BLaER1 (cell line): ENCODE data around the gene CTDSP2.
"Not testable (repeated sequence)": the region's sequence is repeated elsewhere in the genome, so short reads cannot be mapped to it uniquely, and the experiment has no call there.

Experiments
- H3K27ac ChIP-seq: shearing (Covaris generic); formaldehyde crosslinking; 2 replicates; pipeline ENCODE4 v1.8.1; 2022
- H3K27me3 ChIP-seq: shearing (Covaris generic); formaldehyde crosslinking; 2 replicates; pipeline ENCODE4 v1.8.1; 2022
- H3K36me3 ChIP-seq: shearing (Covaris generic); formaldehyde crosslinking; 2 replicates; pipeline ENCODE4 v1.8.1; 2022
- H3K4me1 ChIP-seq: shearing (Covaris generic); formaldehyde crosslinking; 2 replicates; pipeline ENCODE4 v1.8.1; 2022
- H3K4me2 ChIP-seq: shearing (Covaris generic); formaldehyde crosslinking; 2 replicates; pipeline ENCODE4 v1.8.1; 2022
- H3K4me3 ChIP-seq: shearing (Covaris generic); formaldehyde crosslinking; 2 replicates; pipeline ENCODE4 v1.8.1; 2022
- H3K9ac ChIP-seq: shearing (Covaris generic); formaldehyde crosslinking; 2 replicates; pipeline ENCODE4 v1.8.1; 2022
- H3K9me3 ChIP-seq: shearing (Covaris generic); formaldehyde crosslinking; 2 replicates; pipeline ENCODE4 v1.8.1; 2022
- H4K20me1 ChIP-seq: shearing (Covaris generic); formaldehyde crosslinking; 2 replicates; pipeline ENCODE4 v1.8.1; 2022
- Cebpa-rat ChIP-seq: shearing (Covaris generic); IDR thresholded peaks from 2 replicates; pipeline ENCODE4 v1.8.1; 2022

The CTDSP2 gene

DNA sequence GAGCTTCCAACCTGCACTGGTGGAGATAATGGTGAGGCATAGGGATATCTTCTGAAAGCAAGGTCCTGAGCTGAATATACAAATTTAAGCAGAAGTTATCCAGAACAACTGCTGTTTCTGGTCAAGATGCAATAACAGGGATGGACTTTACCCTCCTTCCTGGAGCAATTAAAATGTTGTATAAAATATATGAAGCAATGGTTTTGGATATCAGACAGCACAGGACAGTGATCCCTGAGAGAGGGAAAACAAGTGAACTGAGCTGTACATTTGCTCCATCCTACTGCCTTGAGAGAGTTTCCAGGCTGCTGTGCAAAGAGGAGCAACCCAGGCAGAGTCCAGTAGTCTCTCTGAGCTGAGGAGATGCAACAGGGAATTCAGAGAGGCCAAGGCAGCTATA, 36.0 kb upstream of the CTDSP2 start:
- Histone ChIP-seq H3K4me3 (no peak overlapping the region), H3K27ac (no peak overlapping the region), H4K20me1 (no peaks in the 10 kb centered on the region), H3K4me2 (no peak overlapping the region), H3K27me3 (no peaks in the 10 kb centered on the region), H3K36me3 (no peaks in the 10 kb centered on the region), H3K4me1 (no peaks in the 10 kb centered on the region), H3K9me3 (peaks cover 11% of the 10 kb centered on the region), H3K9ac (no peak overlapping the region)
- no peak for TF ChIP-seq Cebpa-rat

DNA sequence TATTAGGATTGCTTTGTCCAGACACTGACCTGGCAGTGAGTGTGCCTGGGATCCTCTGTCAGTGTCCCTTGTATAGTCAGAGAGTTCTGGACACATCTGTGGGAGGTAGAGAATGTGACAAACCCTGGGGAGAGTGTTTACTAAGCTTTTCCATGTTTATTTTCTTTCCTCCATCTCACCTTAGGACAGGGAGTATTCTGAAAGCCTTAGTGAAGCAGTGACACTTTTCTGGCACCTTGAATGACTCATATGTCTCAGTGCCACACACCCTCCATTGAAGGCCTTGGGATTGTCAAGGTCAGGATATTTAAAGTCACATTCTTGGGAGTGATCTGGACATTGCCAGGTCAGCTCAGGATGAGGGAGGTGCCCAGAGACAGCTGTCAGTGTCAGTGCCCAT, 34.9 kb upstream of the CTDSP2 start:
- Histone ChIP-seq H4K20me1 (no peaks in the 10 kb centered on the region), H3K9ac (no peak overlapping the region), H3K27ac (no peak overlapping the region)

DNA sequence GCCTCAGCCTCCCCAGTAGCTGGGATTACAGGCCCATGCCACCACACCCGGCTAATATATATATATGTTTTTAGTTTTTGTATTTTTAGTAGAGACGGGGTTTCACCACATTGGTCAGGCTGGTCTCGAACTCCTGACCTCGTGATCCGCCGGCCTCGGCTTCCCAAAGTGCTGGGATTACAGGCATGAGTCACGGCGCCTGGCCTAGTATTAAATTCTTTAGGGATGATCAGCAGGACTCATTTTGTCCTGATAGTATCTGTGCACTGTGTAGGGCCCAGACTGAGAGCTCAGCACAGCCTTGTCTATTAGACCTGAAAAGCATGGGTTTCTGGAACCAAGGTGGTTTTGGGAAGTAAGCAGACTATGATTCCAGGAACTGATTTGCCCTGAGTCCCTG, 34.5 kb upstream of the CTDSP2 start:
- H3K36me3 ChIP-seq, H3K27ac ChIP-seq, H3K4me2 ChIP-seq, H3K9ac ChIP-seq, H3K4me1 ChIP-seq, H3K4me3 ChIP-seq, H3K27me3 ChIP-seq, H4K20me1 ChIP-seq: not testable (repeated sequence)
- H3K9me3 ChIP-seq: peaks cover 11% of the 10 kb centered on the region

More for the DNA sequence above, 34.9 kb upstream of the CTDSP2 start:
- no peak for TF ChIP-seq Cebpa-rat
- Histone ChIP-seq H3K4me3 (no peak overlapping the region), H3K4me2 (no peak overlapping the region), H3K9me3 (peaks cover 11% of the 10 kb centered on the region), H3K36me3 (no peaks in the 10 kb centered on the region), H3K27me3 (no peaks in the 10 kb centered on the region), H3K4me1 (no peaks in the 10 kb centered on the region)

DNA sequence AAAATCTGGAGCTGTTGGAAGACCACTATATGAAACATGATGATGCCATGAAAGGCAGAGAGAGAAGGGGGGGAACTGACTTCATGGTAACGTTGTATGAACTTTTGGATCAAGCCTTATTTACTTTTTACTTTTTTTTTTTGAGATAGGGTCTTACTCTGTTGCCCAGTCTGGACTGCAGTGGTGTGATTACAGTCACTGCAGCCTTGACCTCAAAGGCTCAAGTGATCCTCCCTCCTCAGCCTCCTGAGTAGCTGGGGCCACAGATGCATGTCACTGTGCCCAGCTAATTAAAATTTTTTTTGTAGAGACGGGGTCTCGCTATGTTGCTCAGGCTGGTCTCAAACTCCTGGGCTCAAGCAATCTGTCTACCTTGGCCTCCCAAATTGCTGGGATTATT, 31.3 kb upstream of the CTDSP2 start:
- no peaks in the 10 kb centered on the region for H3K27me3 ChIP-seq
- no peaks in the 10 kb centered on the region for H4K20me1 ChIP-seq
- no peak for TF ChIP-seq Cebpa-rat
- H3K4me3 ChIP-seq: no peak overlapping the region
- no peaks in the 10 kb centered on the region for H3K36me3 ChIP-seq
- peaks cover 9% of the 10 kb centered on the region for H3K4me1 ChIP-seq
- no peaks in the 10 kb centered on the region for H3K9me3 ChIP-seq
- H3K4me2 ChIP-seq: no peak overlapping the region
- H3K9ac ChIP-seq: no peak overlapping the region
- H3K27ac ChIP-seq: no peak overlapping the region

DNA sequence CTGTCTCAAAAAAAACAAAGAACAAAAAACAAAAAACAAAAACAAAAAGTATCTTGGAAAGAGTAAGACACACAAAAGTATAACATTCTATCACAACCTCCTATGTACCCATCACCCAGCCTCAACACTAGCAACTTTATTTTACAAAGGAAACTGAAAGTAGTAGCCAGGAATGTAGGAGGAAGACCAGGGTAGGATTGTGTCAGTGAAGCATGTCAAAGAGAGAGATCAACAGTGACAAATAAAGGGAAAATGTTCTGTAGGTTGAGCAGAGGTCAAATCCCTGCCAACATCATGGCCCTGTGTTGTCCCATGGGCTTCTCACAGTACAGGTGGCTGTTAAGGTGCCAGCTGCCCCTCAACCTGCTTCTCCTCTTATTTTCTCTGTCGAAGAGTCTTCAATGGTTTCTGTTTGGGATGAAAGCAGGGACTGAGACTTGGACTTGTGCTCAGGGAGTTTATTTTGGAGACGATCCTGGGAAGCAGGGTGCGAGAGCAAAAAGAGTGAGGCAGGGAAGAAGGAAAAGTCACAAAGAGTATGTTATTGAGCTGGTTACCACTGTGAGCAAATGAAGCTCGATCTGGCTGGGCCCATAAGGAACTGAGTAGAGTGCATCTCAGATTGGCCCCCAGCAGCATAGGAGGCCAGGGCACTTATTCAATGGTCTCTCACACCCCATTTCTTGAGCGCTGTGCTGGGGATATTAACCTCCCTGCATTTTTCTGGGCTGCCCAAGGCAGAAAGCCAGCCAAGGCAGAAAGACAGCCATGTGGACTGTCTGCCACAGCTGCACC, 29.4 kb upstream of the CTDSP2 start:
- Histone ChIP-seq H3K9me3 (no peaks in the 10 kb centered on the region), H3K4me3 (no peak overlapping the region), H3K4me2 (peak overlapping the region; percentile 20; the same call in 1 of the 2 replicates), H3K27ac (no peak overlapping the region), H3K36me3 (no peaks in the 10 kb centered on the region), H3K4me1 (peaks cover 9% of the 10 kb centered on the region), H4K20me1 (no peaks in the 10 kb centered on the region), H3K27me3 (no peaks in the 10 kb centered on the region), H3K9ac (no peak overlapping the region)
- no peak for TF ChIP-seq Cebpa-rat

DNA sequence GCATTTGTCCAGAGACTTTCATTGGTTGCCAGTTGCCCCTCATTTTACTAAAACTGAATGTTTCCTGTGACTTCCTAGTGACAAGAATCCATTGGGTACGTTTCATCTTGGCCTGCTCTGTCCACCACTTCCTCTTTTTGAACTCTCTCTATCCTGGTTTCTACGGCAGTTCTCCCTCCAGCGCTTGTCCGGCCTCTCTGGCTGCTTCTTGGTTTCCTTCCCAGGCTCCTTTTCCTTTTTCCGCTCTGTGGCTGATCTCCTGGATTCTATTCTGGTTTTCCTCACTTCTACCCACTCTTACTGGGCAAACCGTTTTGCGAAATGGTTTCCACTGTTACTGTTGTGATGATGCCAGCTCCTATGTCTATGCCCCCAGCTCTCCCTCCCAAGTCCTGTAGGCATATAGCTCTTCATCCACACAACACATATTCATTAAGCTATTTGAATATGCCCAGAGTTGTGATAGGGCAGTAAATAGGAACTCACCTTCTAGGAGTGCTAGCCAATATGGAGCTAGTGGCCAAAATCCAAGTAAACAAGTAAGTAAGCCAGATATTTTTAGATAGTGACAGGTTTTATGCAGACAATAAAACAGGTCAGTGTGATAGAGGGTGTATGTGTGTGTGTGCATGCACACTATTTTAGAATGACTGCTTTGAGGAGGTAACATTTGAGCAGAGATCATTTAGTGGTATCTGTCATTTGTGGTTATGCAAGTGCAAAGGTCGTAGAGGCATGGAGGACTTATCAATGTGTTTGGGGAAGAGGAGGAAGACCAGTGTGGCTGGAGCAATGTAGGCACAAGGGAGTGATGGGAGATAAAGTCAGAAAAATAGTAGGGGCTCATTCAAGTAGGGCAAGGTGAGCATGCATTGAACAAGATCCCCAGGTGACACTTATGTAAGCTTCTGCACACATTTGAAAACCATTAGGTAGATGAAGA, 27.9 kb upstream of the CTDSP2 start:
- no peak overlapping the region for H3K27ac ChIP-seq
- H3K4me3 ChIP-seq: no peak overlapping the region
- H3K4me1 ChIP-seq: peaks cover 9% of the 10 kb centered on the region
- no peak overlapping the region for H3K4me2 ChIP-seq
- H4K20me1 ChIP-seq: no peaks in the 10 kb centered on the region
- no peak for TF ChIP-seq Cebpa-rat
- no peaks in the 10 kb centered on the region for H3K9me3 ChIP-seq
- no peaks in the 10 kb centered on the region for H3K36me3 ChIP-seq
- no peak overlapping the region for H3K9ac ChIP-seq
- no peaks in the 10 kb centered on the region for H3K27me3 ChIP-seq

DNA sequence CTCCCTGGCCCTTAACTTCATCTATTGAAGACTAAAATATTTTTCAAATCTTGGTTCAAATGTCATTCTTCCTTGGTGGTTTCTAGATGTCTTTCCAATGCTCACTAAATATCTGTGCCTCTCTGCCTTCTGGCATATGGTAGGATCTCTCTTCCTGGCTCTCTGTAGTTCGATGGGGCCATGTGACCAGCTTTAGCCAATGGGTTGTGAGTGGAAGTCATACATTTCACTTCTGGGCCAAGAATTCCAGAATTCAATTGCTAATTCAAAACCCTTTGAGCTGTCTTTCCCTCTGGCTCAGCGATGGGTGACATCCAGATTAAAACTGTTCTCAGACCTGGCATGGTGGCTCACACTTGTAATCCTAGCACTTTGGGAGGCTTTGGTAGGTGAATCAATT, 25.8 kb upstream of the CTDSP2 start:
- Histone ChIP-seq H3K9ac (no peak overlapping the region), H3K36me3 (no peaks in the 10 kb centered on the region)

DNA sequence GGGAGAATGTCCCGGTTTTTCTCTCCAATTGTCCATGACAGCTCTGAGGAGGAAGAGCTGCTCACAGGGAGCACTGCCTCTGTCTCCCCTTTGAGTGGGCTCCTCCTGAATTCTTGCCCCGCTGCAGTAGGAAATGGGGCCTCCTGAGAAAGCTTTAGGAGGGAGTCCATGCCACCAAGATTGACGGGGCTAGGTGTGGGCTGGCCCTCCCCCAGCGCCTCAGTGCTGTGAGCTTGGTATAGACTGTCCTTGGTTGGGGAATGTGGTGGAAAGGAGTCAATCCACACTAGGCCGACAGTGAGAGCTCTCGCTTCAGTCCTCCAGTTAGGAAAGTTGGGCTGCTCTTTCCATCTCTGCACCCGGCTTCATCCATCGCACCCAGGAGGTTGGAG, 23.4 kb upstream of the CTDSP2 start:
- no peaks in the 10 kb centered on the region for H3K9me3 ChIP-seq
- H3K36me3 ChIP-seq: no peaks in the 10 kb centered on the region
- peaks cover 7% of the 10 kb centered on the region; the same call in 1 of the 2 replicates for H3K27me3 ChIP-seq
- no peak overlapping the region for H3K9ac ChIP-seq
- no peak overlapping the region for H3K27ac ChIP-seq
- no peaks in the 10 kb centered on the region for H4K20me1 ChIP-seq
- peaks cover 20% of the 10 kb centered on the region for H3K4me1 ChIP-seq
- no peak overlapping the region for H3K4me3 ChIP-seq
- H3K4me2 ChIP-seq: no peak overlapping the region
- TF ChIP-seq Cebpa-rat: no peak

More for the DNA sequence above, 25.8 kb upstream of the CTDSP2 start:
- Histone ChIP-seq H3K9me3 (no peaks in the 10 kb centered on the region), H3K27me3 (no peaks in the 10 kb centered on the region), H3K4me3 (no peak overlapping the region), H3K4me1 (peaks cover 21% of the 10 kb centered on the region), H4K20me1 (no peaks in the 10 kb centered on the region), H3K4me2 (no peak overlapping the region), H3K27ac (no peak overlapping the region)
- TF ChIP-seq Cebpa-rat: no peak

DNA sequence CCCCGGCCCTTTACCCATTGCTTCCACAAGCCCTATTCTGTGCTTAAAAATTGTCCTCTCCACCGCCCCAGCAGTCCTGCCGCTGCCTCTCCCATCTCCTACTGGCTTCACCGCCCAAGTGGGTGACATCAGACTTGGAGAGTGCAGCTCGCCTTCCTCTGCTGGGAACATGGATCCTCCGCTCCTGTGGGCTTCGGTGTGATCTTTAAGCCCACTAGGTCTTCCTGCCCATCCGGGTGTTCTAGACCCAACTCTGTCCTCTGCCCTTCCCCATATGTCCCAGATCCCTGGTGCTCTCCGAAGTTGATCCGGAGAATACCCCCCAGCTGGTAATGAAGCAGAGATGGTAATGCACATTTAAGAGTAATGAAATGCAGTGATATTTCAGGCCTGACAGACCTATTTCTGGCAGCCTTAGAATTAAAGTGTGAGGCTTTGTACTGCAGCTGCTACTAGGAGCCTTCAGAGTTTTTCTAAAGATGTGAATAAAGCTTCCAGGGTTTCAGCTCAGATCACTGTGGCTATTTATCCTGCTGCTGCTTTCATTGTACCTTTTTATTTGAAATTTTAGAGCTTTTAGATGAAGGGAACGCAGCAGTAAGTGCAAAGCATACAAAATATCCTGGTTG, 22.9 kb upstream of the CTDSP2 start:
- H3K36me3 ChIP-seq: no peaks in the 10 kb centered on the region
- peak overlapping the region; percentile 63 for H3K4me2 ChIP-seq
- peaks cover 12% of the 10 kb centered on the region for H3K27me3 ChIP-seq
- H3K9ac ChIP-seq: peak overlapping the region; percentile 13; the same call in 1 of the 2 replicates
- peaks cover 25% of the 10 kb centered on the region for H3K4me1 ChIP-seq
- H3K9me3 ChIP-seq: no peaks in the 10 kb centered on the region
- no peak for TF ChIP-seq Cebpa-rat
- H4K20me1 ChIP-seq: no peaks in the 10 kb centered on the region
- no peak overlapping the region for H3K4me3 ChIP-seq
- H3K27ac ChIP-seq: no peak overlapping the region

DNA sequence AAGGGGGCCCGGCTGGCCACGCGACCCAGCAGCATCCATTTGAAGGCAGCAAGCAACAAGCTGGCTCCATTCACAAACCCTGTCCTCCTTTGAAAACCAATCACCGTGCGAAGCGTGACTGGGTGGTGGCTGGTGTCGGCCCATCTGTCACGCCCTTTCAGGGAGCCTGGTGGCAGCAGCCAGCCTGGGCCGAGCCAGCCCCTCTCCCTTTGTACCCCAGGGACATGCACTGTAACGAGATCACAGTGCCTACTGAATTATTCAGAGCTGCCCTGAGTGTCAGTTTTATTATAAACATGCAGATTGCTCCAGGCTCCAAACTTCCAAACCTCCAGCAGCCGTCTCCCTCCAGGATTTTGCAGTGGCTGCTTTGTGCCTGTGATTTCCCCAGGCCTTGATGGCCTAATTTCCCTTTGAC, 22.3 kb upstream of the CTDSP2 start:
- no peak for TF ChIP-seq Cebpa-rat
- Histone ChIP-seq H3K9me3 (no peaks in the 10 kb centered on the region), H3K4me3 (no peak overlapping the region), H3K27me3 (peaks cover 18% of the 10 kb centered on the region), H3K27ac (no peak overlapping the region), H3K9ac (peak overlapping the region; percentile 13; the same call in 1 of the 2 replicates), H4K20me1 (no peaks in the 10 kb centered on the region), H3K36me3 (no peaks in the 10 kb centered on the region), H3K4me2 (peak overlapping the region; percentile 63), H3K4me1 (peaks cover 31% of the 10 kb centered on the region)
